Stimulated activated CD8-positive, alpha-beta memory T cell treated with anti-CD3 and anti-CD28 coated beads, Interleukin-4, amount 100 ng/mL, for 24 hours (primary cell): ENCODE results near the gene FCHSD2.
"Not testable (repeated sequence)": the region's sequence is repeated elsewhere in the genome, so short reads cannot be mapped to it uniquely, and the experiment has no call there.

Experiments
- DNase-seq: peaks from one replicate; pipeline ENCODE4 v3.0.0-alpha.2; 2020; ENCODE audit warnings: low read depth

The FCHSD2 gene

DNA sequence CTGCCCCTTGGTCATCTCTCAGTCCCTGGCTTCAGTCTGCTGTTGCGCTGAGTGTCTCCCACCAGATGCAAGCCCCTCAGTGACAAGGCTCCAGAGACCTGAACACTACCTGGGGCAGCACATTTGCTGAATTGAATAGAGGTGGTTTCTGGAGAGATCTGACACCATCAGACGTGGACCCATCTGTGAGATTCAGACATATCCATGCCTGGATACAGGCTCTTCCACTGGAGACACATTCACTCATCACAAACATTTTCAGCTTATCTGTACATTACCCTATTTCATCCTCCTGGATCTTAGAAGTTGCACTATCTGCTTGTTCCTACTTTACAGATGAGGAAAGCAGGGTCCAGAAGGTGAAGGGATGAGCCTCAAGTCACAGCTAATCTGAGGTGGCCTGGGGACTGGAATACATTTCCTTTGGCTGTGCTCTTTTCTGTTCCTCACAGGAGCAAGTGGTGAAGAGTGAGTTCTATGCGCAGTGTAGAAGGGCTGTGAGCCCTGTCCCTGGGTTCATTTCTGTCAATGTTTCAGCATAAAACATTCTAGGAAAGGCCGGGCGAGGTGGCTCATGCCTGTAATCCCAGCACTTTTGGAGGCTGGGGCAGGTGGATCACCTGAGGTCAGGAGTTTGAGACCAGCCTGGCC is 308.9 kb downstream of the FCHSD2 start:
- no peak for DNase-seq

DNA sequence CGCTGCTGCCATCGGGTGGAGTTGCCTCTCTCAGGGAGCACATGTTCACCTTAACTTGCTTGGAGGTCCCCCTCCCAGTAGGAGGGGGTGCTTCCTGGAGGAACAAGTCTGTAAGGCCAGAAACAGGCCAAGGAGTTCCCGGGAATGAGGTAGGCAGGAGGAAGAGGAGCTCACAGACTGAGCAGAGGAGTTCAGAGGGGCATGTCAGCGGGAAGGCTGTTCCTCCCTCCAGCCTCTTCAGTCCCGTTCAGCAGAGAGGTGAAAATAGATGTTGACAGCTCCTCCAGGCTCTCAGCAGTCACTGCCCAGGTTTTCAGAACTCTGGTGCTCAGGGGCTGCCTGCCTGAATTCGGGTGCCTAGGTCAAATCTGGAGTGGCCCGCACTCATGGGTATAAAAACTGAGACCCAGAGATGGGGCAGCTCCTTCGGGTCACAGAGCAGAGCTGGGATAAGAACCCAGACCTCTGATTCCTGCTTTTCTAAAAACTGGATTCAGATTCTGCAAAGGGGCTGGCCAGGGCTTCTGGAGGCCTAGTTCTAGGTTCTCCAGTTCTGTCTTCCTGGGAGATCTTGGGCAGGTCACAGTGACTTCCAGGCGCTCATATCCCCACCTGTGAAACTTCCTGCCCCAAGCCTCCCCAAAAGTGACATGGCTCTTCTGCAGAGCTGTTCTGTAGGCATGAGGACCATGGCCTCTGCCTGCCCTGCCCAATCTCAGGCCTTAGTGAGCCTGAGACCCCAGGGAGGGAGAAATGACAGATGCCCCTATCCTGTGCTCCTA is 309.6 kb downstream of the FCHSD2 start:
- no peak for DNase-seq

DNA sequence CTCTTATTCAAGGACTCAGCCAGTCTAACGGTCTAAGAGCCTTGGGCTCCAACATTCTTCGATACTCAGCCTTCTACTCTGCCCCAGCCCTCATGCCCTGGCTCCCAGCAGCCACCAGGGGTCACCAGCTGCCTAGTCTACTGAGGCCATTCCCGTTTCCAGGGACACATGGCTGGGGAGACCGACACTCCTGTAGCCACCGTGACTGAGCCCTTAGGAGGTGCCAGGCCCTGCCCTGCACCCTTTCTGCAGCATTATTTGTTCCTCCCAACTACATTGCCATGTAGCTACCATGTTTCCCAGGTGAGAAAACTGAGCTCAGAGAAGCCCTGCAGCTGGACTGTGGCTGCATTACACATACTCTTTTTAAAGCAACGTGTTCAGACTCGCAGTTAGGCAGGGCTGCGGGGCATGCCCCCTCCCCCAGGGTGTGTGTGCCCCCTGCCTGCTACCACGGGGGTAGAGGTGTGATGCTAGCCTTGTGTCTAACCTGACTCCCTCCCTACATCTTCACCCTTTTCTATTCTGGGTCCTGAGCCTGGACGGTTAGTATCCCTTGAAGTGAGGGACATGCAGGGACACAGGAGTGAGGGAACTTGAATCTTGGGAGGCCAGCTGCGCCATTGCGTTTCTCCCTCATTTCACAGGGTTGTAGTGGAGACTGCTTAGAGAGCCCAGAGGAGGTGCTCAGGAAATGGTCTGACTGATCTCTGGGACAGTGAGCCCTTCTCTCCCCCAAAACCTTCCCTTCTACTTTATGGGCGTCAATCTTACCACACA is 310.4 kb downstream of the FCHSD2 start:
- peak; percentile 41 for DNase-seq

DNA sequence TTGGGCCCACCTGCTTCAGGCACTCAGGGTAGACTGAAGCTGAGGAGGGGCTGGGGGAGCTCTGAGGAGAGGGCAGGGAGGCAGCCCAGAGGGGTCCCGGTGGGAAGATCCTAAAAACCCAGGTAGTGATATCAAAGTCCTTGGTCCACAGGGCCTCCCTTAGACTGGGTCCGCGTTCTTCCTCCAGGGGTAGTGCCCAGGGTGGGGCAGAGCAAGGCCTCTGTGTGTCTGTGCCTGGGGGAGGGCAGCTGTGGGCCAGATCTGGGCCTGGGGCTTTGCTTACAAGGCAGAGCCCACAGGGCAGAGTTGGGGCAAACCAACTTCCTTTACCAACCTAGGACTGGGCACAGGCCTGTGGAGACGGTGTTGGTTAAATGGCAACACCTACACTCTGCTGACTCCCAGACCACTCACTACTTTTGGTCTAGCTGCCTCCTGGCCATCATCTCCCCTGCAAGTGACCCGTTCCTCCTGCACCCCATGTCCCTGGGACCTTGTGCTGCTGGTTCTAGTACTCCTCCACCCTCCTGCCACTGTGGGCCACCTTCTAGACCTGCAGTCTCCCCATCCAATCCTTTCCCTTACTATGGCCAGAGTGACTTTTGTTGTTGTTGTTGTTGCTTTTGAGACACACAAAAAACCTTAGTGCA is 312.1 kb downstream of the FCHSD2 start:
- no peak for DNase-seq

DNA sequence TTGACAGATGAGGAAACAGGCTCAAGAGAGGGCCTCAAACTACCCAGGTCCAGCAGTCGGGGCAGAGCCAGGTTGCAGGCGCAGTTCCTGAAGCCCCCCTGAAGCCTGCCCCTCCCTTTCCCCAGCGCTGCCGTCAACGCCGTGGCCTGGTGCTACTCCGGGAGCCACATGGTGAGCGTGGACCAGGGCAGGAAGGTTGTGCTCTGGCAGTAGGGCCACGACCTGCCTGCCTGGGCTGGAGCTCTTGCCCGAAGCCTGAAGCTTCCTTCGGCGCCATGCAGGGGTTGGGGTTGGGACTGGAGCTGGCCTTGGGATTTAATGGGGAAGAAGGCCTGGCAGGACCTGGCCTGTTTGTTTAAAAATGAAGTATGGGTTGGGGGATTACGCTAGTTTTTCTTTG is 312.9 kb downstream of the FCHSD2 start:
- DNase-seq, result no peak

DNA sequence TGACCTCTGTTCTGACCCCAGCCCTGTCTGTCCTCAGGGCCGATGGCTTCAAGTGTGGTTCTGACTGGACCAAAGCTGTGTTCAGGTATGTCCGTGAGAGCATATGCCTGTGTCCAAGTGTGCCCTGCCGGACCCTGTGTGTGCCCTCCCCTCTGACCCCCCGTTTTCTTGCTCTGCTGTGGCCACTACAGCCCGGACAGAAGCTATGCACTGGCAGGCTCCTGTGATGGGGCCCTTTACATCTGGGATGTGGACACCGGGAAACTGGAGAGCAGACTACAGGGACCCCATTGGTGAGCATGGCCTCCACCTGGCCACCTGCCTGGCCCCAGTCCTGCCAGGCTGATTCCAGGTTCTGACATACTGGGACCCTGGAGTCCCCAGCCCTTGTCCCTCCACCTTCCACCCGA is 313.4 kb downstream of the FCHSD2 start:
- no peak for DNase-seq

DNA sequence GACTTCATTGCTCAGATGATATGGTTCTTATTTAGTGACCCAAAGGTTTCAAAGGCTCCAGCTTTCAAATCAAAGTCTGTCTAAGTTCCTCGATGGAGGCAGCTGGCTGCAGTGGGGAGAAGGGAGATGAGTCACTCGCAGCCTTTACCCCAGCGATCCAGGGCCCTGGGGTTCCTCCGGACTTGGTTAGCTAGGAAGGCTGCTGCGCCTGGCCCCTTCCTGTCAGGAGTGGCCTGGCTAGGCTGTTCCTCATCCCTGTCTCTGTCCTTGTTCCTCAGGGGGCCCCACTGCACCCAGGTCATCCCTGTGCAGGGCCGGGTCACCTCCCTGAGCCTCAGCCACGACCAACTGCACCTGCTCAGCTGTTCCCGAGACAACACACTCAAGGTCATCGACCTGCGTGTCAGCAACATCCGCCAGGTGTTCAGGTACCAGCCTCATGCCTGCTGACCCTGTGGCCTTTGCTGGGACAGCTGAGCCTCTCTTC is 314.0 kb downstream of the FCHSD2 start:
- no peak for DNase-seq

DNA sequence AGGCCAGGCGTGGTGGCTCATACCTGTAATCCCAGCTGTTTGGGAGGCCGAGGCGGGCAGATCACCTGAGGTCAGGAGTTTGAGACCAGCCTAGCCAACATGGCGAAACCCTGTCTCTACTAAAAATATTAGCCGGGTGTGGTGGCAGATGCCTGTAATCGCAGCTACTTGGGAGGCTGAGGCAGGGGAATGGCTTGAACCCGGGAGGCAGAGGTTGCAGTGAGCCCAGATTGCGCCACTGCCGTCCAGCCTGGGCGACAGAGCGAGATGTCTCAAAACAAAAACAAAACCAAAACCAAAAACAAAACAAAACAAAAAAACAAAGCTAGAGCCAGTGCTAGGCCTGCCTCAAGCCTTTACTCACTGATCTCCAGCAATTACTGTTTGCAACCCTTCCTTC is 314.5 kb downstream of the FCHSD2 start:
- DNase-seq, result not testable (repeated sequence)

DNA sequence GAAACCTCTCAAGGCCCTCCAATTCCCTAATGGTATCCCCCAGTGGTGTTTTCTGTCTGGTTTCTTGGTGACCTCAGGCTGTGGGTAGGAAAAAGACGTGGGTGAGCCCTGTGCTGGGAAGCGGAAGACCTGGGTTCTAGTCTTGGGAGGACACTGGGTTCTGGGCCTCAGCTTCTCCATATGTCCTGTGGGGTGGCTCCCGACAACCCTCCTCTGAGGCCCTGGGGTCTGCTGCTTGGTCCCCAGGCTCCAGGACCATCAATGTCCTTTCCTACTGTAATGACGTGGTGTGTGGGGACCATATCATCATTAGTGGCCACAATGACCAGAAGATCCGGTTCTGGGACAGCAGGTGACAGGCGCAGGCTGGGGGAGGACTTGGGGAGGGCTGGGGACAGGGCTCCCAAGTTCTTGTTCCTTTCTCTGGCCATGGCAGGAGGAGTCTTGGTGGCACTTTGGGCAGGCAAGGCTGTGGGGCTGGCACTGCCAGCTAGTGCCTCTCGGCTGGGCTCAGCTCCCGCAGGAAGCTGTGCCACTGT is 315.1 kb downstream of the FCHSD2 start:
- no peak for DNase-seq

DNA sequence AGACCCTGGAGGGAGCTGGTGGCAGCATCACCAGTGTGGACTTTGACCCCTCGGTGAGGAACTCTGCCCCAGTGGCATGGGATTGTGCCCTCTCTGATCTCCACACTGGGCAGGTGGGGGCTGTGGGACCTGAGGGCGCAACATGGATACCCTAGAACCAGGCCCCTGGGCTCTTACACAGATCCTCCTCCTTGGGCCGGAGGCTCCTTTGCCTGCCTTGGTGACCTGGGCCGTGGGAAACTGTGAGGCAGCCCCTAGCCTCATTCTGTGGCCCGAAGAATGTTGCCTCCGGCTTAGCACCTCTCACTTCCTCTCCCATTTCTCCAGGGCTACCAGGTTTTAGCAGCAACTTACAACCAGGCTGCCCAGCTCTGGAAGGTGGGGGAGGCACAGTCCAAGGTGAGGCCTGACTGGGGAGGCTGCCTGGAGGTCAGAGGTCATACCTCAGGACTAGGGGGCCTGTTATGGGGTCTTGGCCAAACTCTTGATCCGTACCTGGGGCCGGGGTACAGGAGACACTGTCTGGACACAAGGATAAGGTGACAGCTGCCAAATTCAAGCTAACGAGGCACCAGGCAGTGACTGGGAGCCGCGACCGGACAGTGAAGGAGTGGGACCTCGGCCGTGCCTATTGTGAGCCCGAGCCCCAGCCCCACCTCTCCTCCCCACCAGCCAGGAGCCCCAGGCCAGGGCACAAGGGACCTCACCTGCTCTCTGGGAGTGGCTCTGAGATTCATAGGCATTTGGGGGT is 315.8 kb downstream of the FCHSD2 start:
- DNase-seq, result no peak

DNA sequence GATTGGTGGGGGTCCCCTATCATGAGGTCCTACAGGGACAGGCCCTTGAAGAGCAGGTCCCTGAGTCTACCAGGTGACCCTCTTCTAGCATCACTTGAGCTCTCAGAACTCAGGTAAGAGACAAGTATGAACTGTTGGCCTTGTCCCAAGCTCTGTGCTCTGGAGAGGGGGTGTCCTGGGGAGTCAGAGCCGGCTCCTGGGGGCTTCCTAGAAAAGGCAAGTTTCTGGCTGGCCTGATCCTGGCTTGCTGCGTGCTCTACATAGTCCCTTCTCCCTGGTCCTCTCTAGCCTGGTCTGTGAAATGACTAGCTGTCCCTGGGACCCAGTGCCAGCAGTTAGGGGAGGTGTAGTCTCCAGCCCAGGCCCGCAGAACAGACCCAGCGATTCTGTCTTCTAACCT is 316.5 kb downstream of the FCHSD2 start:
- DNase-seq, result no peak

DNA sequence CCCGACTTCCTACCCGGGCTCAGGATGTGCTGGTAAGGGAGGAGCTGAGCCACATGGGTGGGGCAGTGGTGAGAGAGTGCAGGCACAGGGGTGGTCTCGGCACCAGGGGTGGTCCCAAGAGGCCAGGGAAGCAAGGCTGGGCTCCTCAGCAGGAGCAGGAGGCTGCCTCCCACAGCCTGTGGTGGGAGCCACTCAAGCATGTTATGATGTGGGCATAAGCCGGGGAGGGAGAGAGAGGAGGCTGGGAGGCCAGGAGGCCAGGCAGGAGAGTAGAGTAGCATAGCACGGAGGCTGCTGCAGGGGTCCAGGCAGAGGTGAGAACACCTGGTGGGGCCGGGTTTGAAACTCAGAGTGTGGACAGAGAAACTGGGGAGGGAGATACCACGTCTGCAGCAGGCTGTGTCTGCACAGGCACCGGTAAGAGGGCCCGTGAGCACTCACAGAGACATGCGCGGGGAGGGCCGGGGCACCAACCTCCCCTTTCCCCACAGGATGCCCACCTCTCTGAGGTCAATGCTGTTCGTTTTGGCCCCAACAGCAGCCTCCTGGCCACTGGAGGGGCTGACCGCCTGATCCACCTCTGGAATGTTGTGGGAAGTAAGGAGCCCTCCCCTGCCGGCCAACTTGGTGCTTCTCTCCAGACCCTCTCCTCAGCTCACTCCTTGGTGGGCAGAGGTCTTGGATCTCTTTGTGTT is 317.2 kb downstream of the FCHSD2 start:
- DNase-seq, result no peak

DNA sequence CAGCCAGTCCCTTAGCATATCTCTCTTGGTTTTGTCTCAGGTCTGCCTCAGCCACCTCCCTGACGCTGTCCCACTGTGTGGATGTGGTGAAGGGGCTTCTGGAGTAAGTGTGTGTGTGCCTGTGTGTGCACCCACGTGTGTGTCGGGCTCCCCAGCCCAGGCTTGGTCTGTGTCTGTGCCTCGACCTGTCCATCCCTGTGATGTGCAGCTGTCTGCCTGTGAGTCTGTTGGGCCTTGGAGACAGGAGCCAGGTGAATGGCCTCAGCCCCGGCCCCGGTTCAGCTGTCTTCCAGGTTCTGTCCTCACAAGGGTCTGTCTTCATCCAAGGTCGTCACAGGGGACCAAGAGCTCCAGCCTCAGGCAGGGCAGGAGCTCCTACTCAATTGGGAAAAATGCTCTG is 318.1 kb downstream of the FCHSD2 start:
- no peak for DNase-seq

DNA sequence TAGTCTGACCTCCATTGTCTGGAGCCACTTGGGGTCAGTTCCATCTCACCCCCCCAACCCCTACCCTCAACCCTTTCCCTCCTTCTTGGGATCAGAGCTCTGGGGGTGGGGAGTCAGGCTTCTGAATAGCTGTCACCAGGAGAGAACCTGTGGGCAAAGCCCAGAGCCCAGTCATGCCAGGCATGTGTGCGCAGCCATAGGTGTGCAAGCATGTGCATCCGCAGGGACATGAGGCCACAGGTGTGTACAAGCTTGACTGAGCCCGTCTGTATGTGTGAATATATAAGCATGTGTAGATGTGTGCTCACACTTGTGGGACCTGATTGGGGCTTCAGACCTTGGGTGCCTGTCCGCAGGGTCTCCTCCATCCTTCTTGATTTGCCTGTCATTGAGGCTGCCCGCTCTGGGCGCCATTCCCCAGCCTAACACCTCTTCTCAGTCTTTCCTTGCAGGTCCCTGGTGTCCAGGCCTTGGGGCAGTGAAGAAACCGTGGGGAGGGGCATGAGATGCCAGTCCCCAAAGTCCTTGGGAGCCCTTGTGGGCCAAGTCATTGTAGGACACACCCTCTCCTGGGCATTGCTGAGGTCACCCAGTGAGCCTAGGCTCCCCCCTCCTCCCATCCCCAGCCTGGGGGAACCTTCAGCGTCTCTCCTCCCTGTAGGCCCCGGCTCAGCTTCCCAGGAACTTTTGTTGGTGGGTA is 318.9 kb downstream of the FCHSD2 start:
- no peak for DNase-seq

DNA sequence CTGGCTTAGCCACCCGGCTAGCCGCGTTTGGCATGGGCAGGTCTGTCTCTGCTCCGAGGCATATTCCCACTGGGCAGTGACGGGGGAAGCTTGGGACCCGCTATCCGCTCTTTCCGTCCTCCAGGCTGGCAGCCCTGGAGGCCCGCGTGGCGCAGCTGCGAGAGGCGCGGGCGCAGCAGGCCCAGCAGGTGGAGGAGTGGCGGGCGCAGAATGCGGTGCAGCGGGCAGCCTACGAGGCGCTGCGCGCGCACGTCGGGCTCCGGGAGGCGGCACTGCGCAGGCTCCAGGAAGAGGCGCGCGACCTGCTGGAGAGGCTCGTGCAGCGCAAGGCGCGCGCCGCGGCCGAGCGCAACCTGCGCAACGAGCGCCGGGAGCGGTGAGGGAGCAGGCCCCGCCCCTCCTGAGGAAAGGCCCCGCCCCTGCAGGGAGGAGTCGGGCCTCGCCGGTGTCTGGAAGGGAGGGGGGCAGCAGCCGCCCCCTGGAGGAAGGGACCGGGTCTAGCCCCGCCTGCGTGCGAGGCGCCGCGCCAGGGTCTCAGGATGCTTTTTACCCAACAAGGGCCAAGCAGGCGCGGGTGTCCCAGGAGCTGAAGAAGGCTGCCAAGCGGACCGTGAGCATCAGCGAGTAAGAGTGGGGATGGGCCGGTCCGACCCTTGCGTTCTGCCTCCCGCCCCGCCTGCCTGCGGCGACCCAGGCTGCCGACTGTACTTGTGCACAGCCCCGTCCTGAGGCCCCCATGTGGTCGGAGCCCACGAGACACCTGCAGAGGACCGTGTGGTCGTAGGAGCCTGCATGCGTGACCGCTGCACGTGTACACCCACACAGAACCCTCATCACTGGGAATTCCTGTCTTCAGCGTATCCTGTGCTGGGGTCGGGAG is 320.0 kb downstream of the FCHSD2 start:
- DNase-seq, result peak; percentile 82

DNA sequence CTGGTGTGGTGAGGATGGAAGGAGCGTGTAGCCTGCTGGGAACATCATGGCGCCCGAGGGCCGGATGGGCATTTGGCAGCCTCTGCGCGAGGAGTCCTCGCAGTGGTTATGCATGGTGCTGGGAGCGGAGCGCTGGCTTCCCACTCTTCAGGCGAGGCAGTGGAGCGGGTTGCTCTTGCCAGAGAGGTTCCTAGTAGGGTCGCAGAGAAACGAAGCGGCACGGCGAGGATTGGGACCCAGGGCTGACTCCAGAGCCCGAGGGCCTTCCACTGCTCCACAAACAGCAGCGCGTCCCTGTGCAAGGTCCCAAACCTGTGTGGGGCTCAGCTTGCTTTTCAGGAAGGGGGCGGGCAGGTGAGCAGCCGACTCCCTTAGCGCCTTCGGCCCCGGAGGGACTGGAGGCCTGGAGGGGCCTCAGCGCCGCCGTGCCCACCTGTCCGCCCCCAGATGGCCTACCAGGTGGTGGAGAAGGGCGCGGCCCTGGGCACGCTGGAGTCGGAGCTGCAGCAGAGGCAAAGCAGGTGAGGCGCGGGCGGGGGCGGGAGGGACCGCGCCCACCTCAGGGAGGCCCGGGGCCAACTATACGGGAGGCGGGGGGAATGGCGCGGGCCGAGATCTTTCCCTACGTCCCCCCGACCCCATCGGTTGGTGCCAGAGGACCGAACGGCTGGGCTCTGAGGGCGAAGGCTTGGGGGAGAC is 320.7 kb downstream of the FCHSD2 start:
- DNase-seq, result no peak

DNA sequence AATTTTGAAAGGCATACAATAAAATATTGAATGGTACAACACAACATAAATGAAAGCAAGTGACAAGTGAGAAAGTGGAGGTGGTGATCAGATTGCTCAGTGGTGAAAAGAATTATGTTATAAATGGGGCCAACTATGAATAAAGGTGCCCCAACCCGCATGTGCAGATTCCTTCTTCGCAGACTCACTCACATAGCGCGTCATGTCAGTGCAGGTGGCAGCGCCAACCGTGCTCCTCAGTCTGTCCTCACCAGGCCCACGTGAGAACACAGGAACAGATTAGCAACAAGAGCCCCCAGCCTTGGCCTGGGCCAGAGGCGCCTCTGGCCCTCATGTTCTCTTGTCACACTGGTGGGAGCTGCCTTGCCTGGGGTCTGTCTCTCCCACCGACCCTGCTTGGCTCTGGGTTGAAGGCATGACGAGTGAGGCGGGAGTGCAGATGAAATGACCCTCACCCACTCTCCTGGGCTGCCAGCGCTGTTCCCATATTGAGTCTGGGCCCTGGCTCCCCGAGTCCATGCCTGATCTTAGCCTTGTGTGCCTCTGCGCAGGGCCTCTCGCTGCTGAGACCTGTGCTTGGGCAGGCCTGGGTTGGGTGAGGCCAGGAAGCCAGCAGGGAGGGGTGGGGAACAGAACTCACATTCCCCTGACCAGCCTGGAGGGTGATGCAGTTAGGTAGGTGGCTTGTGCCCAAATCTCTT is 321.5 kb downstream of the FCHSD2 start:
- no peak for DNase-seq

DNA sequence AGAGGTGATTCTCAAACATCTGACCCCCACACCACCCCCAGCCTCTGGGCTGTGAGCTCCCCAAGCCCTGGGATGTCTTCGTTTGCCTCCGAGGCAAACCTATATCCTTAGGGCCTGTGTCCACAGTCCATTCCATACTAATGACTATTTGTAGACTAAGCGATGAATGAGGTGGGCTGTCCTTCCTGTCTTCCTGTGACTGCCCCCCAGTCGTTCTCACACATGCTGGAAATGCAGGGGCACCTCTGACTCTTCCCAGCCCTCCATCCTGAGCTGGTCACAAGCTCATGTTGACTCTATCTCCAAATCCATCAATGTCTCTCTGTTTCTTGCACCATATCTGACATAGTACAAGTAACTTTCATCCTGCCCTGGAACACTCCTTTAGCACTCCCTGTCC is 323.1 kb downstream of the FCHSD2 start:
- DNase-seq, result no peak
